Spleen (tissue), 7 donors: ENCODE measurements around the gene ROMO1.

Experiments
- CTCF ChIP-seq, 11 experiments: fragments of 200-600 bp in 7 of 11; fragments of 450-650 bp in 4 of 11; sonication (generic) in 4 of 11; IDR thresholded peaks in 8 of 11; conservative IDR thresholded peaks in 3 of 11; 1 replicate in 7 of 11; 2 replicates in 4 of 11; pipeline versions ENCODE4 v1.4.0 to v1.8.0; 2016 to 2021; ENCODE audit warnings: antibody characterized with exemption in 11 of 11, inconsistent platforms in 4 of 11, mild to moderate bottlenecking in 1 of 11
- POLR2A ChIP-seq, 3 donors: fragments of 450-650 bp; IDR thresholded peaks; one replicate each; pipeline ENCODE4 v1.5.1; 2017; ENCODE audit warnings: antibody characterized with exemption in 3 of 3, mild to moderate bottlenecking in 1 of 3
- POLR2AphosphoS5 ChIP-seq, 3 donors: sonication (generic); formaldehyde crosslinking; IDR thresholded peaks; one replicate each; pipeline ENCODE4 v1.5.1; 2017; ENCODE audit warnings: antibody characterized with exemption in 3 of 3
- donor health status: DM: no; HTN: no; CAD: no; lungs with moderate emphysema.
- donor health status: DM: no; HTN: no; CAD: no.
- donor health status: DM: no; HTN: no; CAD: no.

GRCh38 chr20:35652641-35653429 is 46.4 kb upstream of the ROMO1 start:
- TF ChIP-seq CTCF (IDR thresholded peaks at IDR 0.05 in 8 of 11, conservative IDR thresholded peaks at IDR 0.05 in 3 of 11) = no peak
- TF ChIP-seq POLR2A (IDR thresholded peaks at IDR 0.05) = no peak
- peak; percentile 27 to 63 (median 40) for TF ChIP-seq POLR2AphosphoS5 (IDR thresholded peaks at IDR 0.05)
